GM12801 (cell line): ENCODE data around the gene ABTB1.

Source experiments
- CTCF ChIP-seq: IDR thresholded peaks from one replicate; pipeline ENCODE4 v1.5.1; 2011; ENCODE audit warnings: control low read depth; ENCODE audit not compliant: insufficient read length; ENCODE audit errors: extremely low read depth

ABTB1 gene

GRCh38 chr3:127672429-127673190, at the start of gene ABTB1:
TSS of gene ABTB1 (plus strand) at chr3:127672952. CDS start at chr3:127673026, 74 bp downstream.
- no peak for TF ChIP-seq CTCF

DNA sequence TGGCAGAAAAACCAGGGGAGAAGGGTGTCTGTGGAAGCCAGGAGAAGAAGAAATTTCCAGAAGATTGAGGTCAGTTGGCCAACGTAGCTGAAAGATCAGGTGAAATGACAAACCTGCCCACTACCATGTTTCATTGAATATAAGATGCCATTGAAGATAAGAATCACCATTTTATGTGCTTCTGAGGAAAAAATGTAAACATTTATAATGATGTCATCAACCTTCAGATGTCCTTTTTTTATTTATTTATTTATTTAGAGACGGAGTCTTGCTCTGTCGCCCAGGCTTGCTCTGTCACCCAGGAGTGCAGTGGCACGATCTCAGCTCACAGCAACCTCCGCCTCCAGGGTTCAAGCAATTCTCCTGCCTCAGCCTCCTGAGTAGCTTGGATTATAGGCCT, 48.7 kb upstream of the ABTB1 start:
- TF ChIP-seq CTCF = no peak

DNA sequence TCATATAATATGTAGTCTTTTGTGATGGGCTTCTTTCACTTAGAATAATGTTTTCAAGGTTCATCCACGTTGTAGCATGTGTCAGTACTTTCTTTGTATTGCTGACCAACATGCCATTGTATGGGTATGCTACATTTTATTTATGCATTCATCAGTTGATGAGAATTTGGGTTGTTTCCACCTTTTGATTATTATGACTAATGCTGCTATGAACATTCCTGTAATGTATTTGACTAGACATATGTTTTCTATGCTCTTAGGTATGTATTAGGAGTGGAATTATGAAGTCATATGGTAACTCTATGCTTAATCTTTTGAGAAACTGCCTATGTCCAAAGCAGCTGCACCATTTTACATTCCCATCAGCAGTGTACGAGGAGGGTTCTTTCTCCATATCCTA, 46.9 kb upstream of the ABTB1 start:
- TF ChIP-seq CTCF = no peak

GRCh38 chr3:127628426-127628787, 44.3 kb upstream of the ABTB1 start:
- TF ChIP-seq CTCF = no peak

- no peak for TF ChIP-seq CTCF
Measured at GRCh38 chr3:127628788-127629466, 43.8 kb upstream of the ABTB1 start, which contains the start of gene PODXL2. TSS of gene PODXL2 (plus strand) at chr3:127629185. CDS start at chr3:127629220, 35 bp downstream.

DNA sequence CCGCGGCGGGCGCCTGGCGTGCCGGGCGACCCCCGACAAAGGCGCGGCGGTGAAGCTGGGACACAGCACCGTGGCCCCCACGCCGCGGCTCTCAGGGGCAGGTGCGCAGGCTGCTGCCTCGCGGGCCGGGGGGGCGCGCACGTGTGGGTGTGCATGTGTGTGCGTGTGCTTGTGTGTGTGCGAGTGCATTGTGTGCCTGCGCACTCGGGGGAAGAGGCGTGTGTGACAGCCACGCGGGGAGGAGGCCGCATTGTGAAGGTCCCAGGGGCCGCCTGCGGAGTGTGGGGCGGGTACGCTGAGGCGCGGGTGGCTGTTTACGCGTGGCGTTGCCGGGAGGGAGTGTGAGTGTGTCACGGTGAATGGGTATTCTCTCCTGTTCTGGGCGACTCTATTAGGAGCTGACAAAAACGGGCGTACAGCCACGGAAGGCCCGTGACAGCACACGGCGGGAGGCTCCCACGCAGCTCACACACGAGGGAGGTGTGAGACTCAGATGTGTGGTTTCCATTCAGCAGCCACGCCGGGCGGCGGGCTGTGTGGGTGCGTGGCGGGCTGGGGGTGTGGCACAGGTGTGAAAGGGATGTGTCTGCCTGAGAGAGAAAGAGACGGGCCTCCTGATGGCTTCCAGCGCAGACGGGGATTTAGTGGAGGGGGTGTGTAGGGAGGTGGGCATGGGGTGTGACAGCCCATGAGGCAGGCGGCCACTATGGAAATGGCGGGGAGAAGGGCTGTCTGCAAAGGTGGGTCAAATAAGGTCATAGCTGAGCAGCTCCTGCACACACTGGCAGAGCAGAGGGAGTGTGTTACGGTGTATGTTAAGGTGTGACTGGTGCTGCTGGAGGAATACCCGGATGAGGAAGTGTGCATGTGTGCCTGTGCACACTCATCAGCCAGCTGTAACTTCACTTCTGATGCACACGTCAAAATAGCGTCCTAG, 43.0 kb upstream of the ABTB1 start:
- no peak for TF ChIP-seq CTCF
